GM21737 (cell line): ENCODE data around the gene RERE.

Source experiments
- ATAC-seq: cut with Tn5 transposase; IDR thresholded peaks from one replicate; pipeline ENCODE4 v1.9.1; 2021; ENCODE audit warnings: mild to moderate bottlenecking, moderate library complexity; ENCODE audit not compliant: unreplicated experiment

RERE gene

DNA sequence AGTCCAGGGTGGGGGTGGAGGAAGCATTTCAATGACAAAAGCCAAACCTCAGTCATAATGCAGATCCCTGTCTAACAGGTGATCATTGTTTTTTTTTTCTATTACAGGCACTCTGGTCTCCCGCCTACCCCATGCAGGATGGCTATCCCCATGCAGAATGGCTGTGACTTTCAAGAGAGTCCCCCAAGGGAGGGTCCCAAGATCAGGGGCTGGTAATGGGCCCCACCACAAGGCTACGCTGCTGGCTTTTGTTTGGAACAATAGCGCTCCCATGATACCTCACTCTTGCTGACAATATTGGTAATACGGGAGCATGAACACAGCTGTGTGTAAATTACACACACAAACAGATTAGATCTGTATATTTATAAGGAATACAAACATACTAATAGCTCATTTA is 380.1 kb downstream of the RERE start:
- ATAC-seq, result no peak

DNA sequence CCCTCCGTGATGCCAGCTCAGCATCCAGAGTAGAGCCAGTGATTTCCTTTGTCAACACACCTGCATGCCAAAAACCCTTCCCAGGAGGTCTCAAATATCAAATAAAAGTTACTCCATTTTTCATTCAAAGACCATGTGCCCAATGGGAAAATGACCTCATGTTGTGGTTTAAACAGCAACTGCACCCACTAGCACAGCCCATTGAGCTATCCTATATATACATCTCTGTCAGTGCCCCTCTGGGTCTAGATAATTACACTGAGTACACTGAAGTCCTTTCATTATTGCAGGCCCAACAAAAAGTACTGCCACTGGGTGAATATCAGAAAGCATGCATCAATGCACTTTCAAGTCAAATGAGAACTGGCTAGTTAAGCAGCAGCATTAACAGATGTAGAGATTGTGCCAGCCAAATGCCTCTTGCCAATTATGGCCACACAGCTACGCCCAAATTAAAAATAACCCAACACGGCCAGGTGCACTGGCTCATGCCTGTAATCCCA is 381.8 kb downstream of the RERE start:
- no peak for ATAC-seq

DNA sequence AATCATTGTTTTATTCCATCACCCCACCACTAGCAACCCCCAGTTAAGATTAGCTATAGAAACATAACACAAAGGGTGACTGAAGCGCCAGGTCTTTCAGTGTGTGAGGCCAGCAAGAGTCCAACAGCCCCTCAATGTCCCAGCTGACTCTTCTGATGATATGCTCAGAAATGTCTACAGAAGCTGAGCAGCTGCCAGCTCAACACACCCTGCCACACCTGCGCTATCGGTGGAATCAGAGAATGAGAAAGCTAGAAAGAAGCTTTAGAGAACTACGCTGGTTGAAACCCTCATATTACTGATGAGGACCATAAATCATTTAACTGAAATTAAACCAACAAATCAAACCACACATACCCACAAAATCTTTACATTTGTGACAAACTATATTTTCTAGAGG is 383.3 kb downstream of the RERE start:
- ATAC-seq, result no peak

DNA sequence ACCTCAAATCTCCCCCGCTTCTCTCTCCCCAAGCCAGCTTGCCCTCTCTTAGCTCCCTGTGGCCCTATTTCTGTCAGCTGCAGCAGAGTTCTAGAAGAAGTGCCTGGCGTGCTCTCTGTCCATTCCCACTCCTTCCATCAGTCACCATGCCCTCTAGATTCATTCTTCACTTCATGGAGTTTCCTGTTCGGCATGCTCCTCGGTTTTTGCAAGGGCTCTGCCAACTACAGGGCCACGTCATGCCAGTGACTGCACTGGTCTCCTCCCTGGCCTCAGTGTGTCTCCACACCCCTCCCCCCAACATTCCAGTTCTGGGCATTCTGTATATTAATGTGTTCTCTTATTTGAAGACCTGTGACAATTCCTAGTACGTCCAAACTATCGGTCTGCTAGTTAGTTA is 385.7 kb downstream of the RERE start:
- no peak for ATAC-seq

DNA sequence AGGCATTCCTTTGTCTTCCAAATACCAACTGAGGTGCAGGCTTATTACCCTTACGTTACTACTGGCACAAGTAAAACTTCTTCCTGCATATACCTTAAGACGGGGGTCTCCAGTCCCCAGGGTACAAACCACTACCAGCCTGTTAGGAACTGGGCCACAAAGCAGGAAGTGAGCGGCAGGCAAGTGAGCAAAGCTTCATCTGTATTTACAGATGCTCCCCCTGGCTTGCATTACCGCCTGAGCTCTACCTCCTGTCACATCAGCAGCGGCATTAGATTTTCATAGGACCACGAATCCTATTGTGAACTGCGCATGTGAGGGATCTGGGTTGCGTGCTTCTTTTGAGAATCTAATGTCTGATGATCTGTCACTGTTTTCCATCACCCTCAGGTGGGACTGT is 386.4 kb downstream of the RERE start:
- ATAC-seq, result no peak

DNA sequence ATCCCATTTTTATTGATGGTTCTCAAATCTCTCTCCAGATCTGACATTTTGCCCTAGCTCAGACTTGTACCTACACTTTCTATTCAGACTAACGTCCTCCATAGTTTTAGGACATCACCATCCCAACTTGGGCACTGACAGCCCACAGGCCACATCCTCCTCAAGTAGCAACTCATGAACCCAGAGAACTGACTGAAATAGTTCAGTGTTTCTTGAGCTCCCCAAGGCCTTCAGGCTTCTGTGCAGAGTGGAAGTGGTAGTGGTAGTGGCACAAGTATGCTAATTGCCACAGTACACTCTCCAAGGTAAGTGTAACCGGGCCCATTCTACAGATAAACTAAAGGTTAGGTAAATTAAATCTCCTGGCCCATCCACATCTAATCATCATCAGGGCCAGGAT is 387.0 kb downstream of the RERE start:
- no peak for ATAC-seq

DNA sequence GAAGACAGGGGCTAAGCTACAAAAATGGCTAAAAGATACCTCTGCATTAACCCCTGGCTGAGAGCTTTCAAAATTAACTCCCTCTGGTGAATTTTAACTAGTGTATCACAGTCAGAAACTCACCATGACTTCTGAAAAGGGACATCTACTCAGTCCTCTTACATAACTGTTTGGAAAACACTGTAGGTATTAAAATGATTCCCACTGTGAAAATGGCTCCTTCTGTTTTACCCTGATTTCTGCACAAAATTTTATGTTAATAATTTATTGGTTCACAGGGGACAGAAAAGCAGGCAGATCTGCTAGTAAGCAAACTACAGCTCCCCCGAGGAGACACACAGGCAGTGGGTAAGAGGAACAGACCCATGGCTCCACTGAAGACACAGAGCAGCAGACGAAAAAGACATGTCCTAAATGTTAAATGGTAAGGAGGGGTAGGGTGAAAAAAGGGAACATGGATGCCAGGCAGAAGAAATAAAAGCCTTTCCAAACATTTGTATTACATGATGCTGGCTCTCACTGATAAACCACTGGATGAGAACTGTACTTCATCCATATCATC is 387.8 kb downstream of the RERE start:
- ATAC-seq, result no peak

DNA sequence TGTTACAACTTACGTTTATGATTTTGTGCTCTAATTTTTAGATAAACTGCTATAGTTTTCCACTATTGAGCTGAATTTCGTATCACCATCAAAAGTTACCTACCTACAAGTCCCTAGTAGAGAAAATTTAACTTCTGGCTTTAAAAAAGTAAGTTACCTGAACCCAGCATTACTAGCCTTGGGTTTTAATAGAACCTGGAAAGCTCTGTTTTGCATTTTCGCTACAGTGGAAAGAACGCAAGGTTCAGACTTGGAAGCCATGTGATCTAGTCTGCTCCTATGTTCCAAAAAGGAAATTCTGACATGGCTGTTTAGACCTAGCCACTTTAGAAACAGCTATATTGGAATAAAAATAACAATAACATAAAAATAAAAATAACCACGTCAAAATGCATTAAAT is 389.0 kb downstream of the RERE start:
- no peak for ATAC-seq

DNA sequence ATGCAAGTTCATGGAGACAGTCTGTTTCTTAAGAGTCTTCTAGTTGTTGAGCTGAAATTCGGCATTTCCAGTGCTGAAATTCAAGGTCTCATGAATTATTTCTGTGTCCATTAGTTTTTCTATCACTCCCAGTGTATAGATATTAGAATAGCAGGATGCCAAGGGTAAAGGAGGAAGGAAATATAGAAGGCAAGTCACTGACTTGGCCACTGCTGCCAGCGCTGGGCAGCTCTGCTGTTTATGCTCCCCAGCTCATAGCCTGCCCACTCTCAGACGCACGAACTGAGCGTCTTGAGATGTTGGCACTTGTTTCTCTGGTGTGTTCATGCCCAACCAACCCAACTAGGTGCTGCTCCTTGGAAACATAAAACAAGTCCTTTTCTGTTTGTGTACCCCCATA is 389.5 kb downstream of the RERE start:
- no peak for ATAC-seq

DNA sequence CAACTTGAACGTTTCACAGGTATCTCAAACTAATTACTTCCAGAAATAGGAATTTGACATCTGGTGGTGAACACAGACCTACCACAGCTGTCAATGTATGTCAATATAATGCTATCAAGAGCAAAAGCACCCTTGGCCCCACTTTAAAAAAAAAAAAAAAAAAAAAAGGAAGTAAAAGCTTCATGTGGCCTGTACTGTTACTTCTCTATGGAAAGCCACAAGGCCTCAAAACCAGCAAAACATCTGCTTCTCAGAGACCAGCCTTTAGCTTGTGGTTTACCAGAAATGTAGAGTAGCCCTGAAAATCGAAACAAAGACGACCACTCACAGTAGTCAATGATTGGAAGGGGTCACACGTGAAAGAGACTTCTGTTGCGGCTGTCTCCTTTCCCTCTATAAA is 389.9 kb downstream of the RERE start:
- ATAC-seq, result peak; percentile 43

DNA sequence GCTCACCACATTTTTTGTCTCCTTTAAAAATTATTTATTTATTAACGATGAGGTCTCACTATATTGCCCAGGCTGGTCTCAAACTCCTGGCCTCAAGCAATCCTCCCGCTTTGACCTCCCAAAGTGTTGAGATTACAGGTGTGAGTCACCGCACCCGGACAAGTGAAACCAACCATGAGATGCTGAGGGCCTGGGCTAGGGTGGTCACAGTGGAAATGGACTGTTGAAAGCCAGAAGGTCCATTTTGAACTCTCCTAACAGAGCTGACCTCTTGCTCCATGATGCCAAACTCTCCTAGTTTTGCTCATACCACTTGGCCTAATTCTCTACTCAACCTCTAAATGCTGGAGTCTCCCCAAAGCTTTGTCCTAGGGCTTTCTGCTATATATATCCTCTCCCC is 390.4 kb downstream of the RERE start:
- ATAC-seq, result no peak

DNA sequence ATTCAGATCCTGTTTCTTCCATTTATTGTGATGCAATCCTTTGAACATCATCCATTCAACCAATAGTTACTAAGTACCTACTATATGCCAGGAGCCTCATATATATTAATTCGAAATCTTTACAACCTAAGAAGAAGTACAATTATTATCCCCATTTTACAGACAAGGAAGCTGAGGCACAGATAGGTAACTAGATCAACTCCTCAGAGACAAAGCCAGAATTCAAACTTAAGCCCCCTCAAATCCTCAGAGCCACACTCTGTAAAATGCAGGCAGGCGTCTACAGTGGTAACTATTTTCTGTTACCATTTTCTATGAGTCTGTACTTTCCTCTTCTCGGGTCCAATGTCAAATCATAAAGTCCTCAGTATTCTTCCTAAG is 391.7 kb downstream of the RERE start:
- ATAC-seq, result no peak

DNA sequence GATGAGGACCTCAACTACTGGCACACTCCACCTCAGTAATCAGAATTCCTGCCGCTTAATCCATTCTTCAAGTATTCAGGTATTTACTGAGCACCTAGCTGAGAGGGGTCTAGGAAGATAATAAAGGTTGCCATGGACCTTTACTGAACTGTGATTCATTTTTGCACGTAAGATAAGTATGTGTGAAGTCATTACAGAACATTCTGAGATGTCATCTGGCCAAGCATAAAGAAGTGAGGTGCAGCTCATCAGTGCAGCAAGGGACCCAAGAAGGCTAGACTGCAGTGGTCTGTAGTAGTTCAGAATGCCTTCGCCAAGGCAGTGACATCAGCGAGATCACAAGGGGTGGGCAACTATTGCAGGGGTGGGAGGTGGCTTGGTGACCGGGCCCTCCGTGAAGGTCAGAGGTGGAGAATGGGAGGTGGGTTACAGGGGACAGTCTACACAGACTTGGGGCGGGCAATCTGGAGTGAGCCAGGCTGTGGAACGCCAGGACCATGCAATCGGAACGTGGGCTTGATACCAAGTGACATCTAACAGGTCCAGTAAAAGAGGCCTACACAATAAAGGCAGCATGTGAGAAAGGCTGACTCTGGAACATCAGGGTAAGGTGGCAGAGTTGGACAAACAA is 392.2 kb downstream of the RERE start:
- ATAC-seq, result no peak

DNA sequence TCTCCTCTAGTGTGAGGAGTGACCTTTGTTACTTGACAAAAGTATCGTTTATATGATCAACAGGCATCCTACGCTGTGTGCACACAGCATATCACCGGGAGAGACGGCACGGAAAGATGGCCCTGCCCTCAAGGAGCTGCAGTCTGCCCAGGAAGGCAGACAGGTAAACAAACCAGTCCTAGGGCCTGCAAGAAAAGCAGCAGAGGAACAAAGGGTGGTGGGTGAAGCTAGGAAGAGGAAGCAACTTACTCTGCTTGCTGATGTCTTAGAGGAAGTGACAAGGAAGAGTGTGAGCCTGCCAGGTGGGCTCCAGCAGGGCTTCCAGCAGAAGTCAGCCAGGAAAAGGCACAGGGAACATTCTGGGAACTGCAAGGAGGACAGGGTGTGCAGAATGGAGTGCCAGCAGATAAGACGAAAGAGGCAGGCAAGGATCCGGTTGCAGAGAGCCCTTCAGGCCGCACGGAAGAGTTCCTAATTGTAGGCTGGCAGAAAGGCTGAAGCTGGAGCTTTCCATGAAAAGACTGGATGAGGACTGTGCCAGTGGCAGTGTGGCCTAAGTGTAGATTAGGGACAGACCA is 392.8 kb downstream of the RERE start:
- ATAC-seq, result no peak

DNA sequence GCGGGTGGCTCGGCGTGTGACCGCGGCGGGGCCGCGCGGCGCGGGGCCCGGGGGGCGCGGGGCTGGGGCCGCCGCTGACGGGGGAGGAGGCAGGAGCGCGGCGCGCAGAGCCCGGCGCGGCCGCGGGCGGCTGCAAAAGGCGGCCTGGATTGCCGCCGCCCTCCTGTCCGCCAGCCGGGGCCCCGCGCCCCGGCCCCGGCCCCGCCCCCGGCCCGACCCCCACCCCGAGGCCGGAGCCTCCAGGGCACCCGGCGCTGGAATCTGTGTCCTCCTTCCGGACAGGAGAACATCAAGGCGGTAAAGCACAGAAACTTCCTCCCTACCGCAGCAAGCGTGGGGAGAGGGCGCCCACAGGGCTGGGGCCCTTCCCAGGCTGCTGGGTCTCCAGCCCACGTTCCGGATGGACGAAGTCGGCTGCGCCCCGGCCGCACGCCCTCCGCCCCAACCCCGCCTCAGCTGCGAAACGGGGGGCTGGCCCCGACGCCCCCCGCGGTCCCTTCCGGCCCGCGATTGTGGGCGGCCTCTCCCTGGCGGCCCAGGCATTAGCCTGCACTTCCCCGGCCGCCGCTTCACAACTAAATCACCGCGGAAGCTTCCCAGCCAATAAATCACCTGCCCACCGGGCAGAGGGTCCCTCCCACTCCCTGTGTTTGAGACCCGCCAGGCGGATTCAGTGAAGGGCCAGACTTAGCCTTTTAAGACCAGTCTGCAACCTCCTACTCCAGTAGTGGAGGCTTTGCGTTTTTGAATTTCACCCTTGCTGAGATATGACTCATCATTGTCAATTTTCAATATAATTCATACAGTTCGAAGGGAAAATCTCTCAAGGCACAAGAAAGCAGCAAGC is 393.5 kb downstream of the RERE start:
- no peak for ATAC-seq

DNA sequence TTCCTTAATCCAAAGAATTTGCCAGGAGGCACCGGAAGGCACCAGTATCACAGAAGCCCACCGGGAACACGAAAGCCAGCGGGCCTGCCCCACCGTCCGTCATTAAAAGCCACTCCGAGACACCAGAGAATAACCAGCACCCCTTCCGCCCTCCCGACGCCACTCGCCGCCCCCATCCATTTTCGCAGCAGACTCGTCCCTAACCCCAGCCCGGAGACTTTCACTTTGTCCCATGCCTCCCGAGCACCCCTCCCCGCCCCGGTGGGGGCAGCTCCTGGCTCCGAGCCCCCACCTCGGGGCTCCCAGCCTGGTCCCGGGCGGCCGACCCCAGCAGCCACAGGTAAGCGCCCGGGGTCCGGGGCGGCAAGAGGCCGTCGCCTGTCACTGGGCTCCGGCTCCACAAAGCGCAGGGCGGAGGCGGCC is 394.2 kb downstream of the RERE start:
- no peak for ATAC-seq

DNA sequence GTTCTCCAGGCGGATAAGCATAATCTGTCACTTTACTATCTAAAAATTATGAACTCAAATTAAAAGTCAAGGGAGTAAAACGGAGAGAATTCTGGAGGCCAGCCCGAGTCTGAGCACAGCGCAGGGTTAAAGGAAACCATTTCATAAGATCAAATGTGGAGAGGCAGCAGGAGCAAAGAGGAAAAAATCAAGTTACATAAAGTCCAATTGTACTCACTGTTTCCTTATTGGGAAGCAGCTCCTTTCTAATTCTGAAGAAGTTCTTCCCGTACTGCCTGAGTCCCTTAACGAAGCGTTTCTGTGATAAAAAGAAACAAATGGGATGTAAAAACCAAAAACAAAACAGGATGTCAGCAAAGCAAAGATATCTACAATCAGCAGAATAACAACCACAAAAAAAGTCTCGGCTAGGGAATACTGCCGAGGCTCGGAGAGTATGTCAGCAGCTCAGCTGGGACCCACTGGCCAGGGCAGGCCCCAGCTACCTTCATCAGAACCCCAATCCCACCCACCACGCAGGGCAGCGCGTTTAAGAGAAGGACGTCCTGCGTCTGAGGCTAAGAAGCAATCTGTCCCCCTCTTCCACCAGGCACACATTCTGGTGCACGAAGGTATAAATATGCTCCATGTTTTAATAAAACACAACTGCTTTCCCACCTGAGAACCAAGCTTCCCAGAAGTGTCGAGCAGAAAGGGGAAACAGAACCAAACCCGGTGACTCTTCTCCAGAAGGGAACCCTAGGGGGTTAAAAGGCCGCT is 394.8 kb downstream of the RERE start:
- ATAC-seq, result no peak

DNA sequence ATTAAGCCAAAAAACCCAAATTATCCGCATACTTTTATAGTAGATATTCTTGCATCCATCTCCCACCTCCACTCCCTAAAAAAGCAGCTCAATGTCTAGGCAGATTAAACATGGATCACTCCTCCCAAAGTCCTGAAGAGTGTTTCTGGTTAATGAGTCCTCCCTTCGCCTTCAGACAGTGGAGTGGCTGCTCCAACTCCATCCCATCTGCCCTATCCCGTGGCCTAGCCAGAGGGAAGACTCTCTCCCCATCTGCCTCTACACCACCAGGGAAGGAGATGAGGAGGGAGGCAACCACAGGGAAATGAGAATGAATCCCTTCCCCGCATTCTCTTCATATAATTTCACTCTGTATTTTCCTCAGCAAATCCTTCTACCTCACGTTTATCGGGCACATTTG is 395.7 kb downstream of the RERE start:
- no peak for ATAC-seq

DNA sequence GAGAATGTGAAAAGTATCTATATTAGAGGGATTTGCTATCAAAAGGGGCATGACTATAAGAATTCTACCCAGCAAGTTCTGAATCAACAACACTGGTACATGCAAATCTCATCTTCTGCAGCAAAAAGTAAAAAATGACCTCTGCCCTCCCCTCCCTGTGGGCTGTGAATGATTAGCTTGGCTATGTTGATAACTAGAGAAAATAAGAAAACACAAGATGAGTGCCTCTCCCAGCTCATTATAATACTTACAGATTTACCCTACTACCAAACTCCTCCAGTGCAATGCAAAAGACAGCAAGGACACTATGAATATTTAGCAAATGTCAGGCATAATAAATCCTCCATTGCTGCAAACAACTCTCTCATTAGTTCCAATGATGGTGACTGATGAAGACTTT is 397.1 kb downstream of the RERE start:
- no peak for ATAC-seq

DNA sequence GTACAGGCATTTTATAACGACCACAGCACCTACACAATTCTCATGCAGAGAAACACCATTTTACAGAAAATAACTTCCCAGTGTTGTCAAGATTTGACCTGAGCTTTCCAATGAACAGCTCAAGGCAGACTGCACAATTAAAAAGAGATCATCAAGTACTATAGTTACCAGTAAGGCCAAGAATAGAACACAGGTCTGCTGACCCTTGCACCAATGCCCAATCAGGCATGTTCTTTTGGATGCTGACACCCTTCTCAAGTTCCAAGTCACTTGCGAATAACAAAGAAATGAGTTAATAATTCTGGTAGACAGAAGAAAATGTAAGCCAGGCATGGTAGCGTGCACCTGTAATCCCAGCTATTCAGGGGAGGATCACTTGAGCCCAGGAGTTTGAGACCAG is 397.6 kb downstream of the RERE start:
- ATAC-seq, result no peak

DNA sequence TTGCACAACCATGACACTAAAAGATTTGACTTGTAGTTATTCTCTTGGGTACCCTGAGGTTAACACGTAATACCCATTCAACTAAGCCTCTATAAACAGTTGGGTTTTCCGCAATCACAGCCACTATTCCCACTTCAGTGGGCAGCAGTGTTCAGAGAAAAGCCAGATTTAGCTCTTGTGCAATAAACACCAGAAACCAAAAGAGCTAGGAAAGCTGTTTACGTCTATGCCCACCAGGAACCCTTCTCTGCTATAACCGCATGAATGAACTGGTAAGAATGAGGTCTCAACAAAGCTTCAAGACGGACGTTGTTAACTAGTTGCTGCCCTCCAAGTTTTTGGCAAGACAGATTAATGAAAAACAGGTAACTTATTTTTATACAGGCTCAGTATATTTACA is 398.3 kb downstream of the RERE start:
- no peak for ATAC-seq
